HG03520 (cell line): Measurements from ENCODE around the gene ZFYVE28.

Source experiments
- ATAC-seq: cut with Tn5 transposase; IDR thresholded peaks from one replicate; pipeline ENCODE4 v1.9.1; 2021; ENCODE audit warnings: mild to moderate bottlenecking, moderate library complexity; ENCODE audit not compliant: unreplicated experiment

ZFYVE28 gene

DNA sequence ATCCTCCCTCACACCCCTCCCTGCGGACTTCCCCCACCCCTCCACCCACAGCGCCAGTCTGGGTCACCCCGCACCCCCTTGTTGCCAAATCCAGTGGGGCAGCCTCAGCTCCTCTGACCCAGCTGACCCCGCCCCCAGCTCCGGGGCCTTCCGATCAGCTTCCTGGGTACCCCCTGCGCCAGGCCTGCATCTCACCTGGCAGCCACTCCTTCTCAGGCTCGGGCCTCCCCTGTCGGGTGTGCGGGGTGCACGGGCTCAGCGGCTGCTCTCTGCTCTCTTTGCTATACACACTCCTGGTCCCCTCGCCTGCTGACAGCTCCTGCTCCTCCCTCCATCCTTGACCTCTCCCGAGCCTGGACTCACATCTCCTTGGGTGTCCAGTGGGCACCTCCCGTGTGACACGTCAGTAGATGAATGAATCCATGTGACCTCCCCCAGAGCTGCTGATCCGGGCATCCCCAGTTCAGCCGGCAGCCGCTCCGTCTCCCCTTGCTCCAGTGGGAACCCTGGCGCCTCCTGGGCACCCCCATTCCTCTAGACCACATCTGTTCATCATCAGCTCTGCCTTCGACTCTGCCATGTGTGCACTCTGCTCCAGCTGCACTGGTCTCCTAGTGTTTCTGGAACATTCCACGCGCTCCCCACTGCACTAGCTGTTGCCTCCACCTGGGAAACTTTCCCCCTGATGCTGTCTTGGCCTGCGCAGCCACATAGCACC, 10.2 kb upstream of the ZFYVE28 start:
- ATAC-seq: no peak

DNA sequence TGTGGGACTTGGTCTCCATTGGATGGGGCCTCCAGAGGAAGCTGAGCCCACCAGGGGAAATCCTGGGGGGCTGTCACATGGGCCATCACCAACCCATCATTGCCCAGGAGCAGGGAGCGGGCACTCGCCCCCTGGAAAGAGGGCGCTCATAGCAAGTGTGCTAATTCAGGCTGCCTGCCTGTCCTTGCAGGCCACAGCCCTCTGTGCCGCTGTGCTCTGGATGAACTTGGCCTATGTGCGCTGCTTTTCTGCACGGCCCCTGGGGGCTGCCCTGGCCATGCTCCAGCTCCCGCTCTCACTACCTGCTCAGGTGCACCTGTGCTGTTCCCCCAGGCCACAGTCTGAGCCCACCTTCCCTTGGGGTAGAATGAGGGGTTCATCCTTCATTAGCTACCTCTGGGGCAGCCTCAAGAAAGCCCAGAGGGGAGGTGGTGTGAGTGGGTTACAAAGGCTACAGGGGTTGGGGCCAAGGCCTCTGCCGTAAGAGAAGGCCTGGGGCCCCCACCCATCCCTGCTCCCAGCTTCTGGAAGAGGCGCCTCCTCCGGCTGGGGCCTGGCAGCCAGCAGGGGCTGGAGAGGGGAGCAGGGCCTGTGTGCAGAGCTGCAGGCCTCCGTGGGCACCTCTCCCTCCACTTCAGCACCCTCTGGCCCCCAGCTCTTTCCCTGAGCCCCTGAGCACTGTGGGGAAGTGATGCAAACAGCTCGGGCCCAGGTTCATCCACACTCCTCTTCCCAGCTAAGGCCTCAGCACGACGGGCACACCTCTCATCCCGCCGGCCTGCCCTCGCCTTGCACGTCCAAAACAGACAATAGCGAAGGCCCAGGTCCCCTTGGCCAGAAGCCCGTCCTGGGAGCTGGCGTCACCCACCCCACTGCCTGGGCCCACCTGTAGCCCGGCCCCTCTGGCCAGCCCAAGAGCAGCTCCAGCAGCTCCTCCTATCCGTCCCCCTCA, 9.2 kb upstream of the ZFYVE28 start:
- ATAC-seq: no peak

DNA sequence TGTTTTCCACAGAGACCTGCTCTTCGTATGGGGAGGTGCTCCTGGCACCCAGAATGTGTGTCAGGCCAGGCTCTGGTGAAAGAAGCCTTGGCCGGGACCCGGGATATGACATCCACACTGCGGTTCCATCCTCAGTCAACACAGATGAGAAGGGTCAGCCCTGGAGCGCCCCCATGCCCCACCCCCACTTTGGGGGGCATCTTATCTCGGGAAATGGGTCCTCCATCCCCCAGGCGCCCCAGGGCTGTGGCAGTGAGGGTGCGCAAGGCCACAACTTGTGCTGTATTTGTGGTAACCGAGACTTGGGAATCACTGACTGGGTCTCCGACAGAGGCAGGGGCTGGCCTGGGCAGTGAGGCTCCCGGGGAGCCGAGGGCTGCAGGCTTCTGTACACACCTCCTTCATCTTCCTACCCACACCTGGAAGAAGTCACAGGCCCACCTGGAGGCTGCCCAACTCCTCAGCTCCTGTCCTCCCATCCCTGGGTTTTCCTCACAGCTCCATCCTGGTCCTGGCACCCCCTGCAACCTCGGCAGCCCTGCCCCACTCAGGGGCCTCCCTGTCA, 8.3 kb upstream of the ZFYVE28 start:
- ATAC-seq: no peak

DNA sequence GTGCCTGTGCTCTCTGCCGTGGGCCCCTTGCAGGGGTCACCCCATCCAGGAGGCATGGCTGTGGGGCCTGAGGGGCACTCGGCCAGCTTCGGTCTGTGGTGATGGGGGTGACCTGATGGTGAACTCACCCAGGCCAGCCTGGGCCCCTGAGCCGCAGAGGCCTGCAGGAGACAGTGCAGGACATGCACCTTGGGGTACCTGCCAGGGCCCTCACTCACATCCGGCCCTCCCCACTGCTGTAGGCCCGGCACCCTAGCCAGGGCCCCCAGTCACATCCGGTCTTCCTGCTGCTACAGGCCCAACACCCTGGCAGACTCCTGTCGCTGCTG, 7.6 kb upstream of the ZFYVE28 start:
- ATAC-seq: no peak

DNA sequence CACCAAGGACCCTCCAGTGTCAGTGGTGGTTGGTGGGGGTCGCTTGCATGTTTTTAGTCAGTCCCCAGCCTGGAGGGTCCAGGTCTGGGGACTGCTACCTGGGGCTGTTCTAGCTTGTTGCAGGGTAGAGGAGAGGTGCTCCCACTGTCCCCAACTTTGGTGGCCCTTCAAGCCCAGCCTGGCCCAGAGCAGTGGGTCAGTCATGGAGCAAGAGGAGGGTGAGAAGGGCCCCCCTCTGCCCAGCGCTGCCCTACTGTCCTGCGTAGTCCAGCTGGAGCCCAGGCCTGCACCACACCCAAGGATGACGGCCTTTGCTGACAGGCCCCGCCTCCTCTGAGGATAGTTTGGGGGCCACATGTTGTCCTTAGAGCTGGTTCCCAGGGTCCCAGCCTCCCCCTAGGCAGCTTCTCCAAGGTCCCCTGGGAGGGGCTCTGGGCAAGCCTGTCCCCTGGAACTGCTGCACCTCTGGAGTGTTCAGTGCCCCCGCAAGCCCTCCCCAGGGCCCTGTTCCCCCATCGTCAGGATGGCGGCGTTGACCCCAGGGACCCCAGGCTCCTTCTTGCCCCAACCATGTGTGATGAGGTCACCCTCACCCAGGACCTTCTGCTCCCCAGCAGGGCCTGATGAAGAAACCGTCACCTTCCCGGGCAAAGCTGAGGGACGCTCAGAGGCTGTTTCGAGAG, 7.1 kb upstream of the ZFYVE28 start:
- ATAC-seq: no peak

DNA sequence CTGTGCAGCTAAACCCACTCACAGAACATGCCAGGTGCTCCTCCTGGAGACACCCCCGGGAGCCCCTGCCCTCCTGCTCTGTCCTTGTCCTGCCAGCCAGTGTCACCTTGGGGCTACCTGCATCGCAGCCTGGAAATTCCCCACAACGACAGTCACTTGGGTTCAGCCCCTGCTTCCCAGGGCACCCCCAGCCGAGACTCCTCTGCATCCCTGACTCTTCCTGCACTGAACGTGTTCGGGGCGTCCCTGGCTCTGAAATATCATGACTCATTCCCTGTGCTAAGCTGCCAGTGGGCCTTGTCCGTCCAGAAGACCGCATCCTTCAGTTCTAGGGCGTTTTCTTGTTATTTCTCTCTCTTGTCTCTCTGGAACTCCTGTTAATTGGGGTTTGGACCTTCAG, 6.1 kb upstream of the ZFYVE28 start:
- ATAC-seq: no peak

DNA sequence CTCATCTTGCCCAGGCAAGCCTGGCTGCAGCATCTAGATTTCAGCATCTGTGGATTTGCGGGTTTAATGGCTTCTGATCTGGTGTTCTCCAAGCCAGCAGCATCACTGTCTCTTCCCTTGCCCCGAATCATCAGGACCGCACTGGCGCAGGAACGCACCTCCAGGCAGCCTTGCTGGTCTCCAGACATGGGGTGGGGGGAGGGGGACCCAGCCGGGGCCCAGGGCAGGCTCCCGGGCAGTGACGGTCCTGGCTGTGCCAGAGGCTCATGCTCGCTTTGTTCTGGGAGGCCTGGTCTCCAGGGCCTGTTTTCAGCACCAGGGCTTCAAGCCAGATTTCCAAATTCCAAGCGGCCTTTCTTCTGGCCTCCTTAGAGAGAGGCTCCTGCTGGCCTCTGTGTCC, 5.2 kb upstream of the ZFYVE28 start:
- no peak for ATAC-seq

DNA sequence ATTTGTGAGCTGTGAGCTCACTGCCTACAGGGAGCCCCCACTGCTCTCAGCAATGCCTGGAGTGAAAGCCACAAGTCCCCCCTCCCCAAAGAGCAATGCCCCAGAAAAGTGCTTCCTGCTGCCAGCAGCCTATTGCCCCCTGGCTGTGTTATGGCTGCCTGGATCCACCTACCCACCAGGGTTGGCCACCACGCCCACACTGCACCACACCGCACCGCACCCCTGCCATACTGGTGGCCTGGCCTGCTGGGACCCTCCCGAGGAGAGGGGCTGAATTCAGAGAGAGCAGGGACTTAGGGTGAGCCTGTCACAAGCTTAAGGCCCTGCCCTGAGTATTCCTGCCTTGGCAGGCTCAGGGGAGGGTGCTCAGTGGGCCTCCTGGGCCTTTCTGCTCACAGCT, 4.6 kb upstream of the ZFYVE28 start:
- no peak for ATAC-seq

DNA sequence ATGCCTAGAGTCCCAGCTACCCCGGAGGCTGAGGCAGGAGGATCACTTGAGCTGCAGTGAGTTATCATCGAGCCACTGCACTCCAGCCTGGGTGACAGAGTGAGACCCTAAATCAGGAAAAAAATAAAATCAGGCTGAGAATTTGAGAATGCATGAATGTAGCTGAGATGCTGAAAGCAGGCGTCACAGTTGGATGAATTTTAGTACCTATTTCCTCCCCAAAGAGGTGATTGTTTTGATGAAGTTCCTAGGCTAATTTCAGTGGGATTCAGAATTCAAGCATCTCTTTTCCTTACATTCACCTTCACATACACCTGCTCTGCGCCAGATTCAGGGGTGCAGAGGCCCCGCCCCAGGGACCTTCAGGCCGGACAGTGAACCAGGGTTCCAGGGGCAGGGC, 3.5 kb upstream of the ZFYVE28 start:
- ATAC-seq: no peak

DNA sequence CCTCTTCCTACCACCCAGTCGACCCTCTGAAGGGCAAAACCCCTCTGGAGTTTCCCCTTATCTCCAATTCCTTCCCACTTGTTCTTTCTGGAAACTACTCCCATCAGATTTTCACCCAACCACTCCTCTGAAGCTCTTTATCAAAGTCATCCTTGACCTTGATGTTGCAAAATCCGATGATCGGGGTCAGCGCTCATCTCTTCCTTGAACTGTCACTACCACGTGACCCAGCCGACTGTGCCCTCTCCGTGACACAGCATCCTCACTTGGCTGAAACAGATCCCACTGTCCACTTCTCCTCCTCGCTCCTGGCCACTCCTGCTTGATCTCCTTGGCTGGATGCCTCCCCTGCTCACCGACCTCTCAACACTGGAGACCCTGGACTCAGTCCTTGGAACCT, 1.4 kb upstream of the ZFYVE28 start:
- ATAC-seq: no peak

DNA sequence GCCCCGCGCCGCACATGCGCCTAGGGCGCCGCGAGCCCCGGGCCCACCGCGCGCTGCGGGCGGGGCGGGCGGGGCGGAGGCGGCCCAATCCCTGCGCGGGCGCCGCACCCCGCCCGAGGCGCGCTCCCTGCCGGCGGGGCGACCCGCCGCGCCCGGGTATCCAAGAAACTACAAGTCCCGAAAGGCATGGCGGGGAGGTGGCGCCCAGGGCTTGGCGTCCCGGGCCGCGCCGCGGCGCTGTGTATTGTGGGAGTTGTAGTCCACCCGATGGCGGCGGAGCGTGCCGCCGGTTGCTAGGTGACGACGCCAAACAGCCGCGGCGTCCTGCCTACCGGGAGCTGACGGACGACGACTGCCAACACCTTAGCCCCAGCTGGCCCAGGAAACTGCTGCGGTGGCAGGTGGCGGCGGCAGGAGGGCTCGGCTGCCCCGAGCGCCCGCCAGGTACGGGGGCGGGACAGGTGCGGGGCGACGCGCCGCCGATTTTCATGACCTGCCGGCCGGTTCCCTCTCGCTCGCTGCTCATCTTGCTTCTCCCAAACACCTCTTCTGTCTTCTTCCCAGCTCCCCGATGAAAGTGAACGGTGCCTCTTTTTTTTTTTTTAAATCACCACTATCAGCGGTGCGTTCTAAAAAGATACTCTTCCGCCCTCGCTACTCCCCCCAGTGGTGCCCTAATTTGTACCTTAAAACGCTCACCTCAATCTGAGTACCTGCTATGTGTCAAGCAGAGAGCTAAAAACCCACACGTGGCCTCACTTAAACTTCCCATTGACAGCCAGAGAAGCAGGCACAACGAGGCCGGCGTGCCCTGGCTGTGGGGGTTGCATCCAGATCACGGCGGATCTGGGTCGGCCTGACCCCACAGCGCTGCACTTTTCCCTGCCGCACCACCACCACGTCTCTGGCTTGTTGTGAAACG, 466 bp upstream of the ZFYVE28 start, which contains the start of gene CFAP99:
CFAP99 (plus strand) TSS at position 306 of the 922 bp plus-strand sequence.
- ATAC-seq: peak; percentile 86

DNA sequence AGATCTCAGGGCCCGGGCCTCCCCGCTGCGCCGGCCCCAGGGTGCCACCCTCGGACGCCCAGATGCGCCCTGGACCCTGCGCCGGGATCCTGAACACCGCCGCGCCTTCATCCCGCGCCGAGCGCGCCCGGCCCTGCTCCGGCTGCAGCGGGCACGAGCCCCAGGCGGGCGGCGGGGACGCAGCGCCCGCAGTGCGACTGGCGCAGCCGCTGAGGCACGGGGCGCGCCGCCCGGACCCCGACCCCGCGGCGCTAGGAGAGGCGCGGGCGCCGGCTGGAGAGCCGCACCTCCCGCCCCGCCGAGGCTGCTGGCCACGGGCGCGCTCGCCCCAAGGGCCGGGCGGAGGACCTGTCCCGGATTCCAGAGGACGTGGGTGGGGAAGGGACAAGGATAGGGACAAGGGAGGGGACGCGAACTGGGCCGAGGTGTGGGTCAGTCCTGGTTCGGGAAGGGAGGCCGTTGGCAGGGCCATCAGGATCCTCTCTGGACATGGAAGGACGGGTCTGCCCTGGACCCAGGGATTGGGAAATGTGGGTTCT, 1.1 kb downstream of the ZFYVE28 start:
- no peak for ATAC-seq

DNA sequence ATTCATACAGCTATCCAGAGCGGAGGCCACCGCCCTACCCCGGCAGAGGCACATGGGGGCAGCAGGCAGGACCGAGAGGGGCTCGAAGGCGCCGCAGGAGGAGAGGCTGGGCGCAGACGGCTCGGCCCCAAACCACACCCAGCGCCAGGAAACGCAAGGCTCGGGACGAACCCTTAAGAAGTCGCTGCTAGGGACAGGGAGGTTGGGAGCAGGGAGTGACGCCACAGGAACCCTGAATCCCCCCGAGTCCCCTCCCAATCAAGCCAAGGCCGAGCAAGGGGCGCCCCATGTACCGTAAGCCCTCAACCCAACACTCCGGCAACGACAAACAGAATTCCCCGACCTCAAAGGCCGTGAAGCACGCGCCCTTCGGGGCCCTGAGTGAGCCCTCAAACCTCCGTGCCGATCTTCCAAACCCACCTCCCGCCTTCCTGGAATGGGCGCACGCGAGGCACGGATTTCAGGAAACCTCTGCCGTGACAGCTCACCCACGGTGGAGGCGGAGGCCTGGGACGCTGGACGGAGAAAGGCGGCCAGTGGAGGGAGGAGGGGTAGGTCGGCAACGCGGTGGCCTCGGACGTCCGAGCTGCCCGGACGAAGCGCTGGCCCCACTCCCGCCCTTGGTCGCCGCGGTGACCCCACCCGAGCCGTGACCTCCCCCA, 1.8 kb downstream of the ZFYVE28 start:
- no peak for ATAC-seq

DNA sequence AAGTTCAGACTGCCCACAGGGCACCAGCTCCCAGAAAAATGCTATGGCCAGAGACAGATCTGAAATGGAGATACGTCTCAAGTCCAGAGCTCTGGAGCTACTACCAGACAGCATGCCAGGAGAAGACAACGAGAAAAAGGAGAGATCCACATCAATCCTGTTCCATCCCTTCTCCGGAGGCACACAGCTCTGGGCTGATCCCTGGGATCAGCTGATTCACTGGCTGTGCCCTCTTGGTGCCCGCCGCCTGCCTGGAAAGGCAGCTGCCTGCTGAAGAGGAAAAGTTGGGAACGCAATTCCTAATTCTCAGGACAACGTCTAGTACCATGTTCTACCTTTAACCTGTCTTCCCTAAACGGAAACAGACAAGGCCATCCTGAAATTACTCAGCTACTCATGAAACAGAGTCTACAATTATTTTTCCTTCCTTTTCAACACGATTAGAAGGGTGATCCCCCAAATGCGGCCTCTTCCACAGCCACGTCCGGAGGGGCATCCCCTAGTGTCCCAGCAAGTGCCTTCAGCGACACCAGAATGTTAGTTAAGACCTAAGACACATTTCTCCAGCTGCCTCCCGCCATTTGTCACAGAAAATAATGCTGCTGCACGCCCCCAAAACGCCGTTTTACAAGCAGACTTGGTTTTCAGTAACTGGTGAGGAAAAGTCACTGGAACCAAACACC, 2.4 kb downstream of the ZFYVE28 start:
- no peak for ATAC-seq

DNA sequence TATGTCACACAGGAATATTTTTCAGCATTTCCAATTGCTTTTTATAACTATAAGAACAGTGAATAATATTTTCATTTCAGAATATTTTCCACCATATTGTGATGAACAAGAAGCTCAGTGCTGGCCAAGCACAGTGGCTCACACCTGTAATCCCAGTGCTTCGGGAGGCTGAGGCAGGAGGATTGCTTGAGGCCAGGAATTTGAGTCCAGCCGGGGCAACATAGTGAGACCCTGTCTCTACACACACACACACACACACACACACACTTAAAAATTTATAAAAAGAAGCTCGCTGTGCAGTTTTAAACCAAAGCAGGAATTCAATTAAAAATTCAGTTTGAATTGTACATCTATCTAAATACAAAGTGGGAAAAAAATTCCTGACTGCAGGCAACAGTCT, 3.2 kb downstream of the ZFYVE28 start:
- ATAC-seq: no peak

DNA sequence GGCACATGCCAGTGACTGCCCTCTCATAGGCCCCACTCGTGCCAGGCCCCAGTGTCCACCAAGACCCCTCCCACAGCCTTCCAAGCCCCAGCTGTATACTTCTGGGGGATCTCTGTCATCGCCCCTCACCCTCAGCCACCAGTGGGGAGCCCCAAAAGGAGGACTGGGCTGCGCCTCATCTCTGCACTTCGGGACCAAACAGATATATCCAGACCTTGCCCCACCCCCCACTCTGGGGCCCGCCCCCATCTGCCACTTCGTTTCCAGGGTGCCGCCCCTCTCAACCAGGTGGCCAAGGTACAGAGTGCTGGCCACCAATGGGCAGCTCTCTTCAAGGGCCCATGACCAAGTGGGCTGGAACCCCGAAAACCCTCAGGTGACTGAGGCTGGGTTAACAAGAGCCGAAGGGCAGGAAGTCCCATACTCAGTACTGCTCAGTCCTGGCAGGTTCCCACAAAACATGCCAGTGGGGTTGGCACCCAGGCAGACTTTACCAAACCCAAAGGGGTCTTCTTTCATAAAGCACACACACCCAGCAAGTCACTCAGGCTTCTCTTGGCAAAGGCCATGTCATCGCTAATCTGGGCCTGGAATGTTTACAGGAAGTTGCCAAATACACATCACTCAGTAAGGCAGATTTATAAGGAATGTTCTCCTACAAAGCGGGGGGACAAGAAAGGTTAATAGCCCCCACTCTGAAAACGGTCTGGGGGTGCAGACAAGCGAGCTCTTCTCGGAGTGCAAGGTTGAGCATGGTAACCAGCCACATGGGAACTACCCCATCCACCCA, 4.4 kb downstream of the ZFYVE28 start:
- no peak for ATAC-seq

DNA sequence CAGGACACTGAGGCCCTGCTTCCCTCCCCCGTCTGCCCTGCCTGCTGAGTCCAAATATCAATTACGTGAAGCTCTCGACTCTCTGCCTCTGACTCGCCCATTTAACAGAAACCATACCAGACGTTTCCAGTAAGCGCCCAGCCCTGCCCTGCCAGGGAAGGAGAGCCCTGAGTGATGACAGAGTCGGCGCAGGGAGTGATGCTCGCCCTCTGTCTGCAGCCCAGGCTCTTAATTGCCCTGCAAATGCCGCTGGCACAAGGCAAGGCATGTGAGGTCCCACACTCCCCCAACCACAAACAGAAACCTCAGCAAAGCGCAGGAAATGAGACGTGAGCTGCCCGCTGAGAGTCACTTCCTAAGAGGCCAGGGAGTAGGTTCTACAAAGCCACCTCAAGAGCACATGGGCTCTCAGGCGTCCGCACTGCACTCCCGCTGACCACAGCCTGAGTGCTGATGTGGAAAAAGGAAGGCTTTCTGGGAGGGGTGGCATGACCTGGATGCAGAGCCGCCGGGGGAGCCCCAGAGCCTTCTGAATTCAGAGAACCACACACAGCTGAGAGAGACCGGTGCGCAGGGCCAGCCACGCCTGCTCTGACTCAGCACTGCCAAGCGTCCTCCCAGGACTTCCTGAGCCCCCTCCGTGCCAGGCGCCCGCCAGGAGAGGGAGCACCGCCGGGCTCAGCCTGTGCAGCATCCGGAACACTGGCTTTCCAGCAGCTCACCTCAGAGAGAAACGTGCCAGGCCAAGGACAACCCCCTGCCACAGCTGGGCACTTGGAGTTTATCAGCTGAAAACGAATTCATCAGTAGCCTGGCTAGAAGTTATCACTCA, 5.3 kb downstream of the ZFYVE28 start:
- ATAC-seq: peak; percentile 41
